OCI-M2 (cell line): ENCODE results near the gene CCDC92B.
"Not testable (repeated sequence)": the region's sequence is repeated elsewhere in the genome, so short reads cannot be mapped to it uniquely, and the experiment has no call there.

ENCODE experiments used
- DNase-seq: peaks from one replicate; lab custom pipeline; 2025; ENCODE audit not compliant: unreplicated experiment; lab: John Stamatoyannopoulos, UW

The CCDC92B gene

GRCh38 chr17:2691069-2691871, 58.2 kb downstream of the CCDC92B start:
- no peak for DNase-seq

DNA sequence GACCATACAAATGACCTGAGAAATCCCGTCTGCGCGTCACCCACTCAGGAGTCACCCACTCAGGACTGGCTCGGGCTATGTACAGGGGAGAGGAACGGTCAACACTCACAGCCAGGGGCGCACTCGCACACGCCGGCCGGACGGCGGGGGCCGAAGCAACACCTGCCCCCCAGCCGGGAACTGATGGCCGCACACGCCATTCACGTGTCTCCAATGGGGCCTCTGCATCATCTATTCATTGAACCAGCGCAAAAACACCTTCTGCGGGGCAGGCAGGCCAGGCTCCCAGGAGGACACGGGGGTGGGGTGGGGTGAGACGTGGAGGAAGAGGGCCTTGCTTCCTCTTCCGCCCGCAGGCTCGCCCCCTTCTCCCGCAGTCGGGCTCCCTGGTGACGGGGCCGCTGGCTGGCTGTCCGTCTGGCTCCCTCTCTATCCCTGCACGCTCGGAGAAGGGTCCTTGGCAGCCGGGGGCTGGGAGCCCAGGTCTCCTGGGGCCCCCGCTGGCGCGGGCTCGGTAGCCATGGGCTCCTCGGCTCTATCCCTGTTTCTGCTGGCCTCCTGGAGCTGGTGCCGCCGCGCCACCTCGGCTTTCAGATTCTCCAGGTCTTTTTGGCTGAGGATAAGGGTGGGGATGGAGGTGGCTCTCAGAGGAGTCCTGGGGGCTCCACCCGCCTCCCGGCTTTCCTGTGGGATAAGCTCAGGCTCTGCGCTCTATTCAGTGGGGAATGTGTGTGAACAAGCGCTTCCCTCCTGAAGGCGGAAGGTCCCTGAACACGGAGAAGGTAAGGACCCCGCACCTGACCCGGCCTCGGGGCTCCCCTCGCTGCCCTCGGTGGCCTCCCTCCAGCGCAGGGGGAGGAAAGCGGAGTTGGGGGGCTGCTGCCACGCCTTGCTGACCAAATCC, 59.0 kb downstream of the CCDC92B start:
- DNase-seq: no peak

DNA sequence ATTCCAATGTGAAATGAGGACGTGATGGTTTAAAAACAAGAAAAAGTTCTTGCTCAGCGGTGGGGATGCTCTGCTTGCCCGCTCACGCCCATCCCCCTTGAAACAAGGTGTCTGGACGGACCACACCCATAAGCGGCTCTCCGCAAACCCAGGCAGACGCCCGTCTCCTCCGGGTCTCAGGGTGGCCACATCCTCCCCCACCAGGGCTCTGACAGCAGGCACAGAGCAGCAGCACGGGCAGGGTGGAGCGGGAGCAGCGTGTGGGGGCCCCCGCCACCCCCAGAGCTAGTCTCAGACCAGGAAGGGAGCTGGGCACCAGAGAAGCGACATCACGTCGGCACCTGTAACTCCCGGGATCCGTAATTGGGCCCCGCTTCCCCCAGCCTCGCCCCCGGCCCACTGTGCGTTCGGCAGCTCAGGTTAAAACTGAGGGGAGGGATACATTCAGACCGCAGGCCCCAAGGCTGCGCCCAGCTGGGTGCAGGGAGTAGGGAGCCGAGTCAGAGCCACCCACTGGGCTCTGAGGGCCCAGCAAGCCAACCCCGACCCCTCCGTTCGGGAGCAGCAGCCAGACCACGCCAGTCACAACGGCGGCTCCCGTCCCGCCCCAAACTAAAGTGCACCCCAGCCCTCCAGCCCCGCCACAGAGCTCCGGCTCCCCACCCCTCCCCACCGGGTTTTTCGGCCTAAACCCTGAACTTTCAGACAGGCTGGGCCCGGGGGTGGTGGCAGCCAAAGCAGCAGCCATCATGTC, 59.9 kb downstream of the CCDC92B start:
- DNase-seq: no peak

DNA sequence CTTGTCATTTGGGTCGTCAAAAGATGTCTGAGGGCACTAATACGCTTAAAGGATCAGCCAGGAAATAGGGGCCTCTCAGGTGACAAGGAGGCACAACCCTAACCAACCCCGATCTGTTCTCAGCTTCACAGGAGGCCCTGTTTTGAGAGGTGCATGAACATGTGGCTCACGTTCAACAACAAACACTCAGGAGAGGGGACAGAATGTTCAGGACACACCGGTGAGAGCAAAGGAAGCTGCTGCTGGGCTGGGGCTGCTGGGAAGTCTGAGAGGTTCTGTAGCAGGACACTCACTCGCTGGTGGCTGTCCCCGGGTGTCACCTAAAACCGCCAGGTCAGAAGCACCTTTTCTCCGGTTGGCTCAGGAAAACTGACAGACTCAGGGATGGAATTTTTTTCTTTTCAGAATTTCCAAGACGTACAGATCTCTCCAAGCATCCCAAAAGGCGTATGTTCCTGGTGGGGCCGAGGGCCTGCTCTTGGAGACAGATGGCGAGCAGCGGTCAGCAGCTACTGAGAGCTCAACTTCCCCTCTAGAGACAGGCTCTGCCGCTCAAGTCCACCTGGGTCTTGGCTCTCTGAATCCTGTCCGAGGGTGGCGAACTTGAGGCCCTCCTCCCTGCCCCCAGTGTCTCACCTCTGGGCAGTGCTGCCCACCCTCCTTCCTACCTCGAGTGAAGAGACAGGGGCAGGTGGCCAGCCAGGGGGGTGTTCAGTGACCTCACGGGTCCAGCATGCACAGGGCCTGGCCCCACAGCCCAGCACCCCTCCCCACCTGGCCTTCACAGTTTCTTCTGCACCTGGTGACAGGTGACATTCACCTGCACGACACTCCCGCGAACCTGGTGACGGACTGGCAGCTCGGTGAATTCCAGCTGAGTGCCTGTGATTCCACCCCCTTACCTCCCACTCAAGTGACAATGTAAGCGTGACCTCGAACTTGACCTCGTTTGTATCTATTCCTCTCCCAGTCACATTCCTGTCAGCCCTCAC, 60.8 kb downstream of the CCDC92B start:
- no peak for DNase-seq

- DNase-seq: no peak
Observed at GRCh38 chr17:2687074-2687418, 62.4 kb downstream of the CCDC92B start.

- no peak for DNase-seq
Observed at GRCh38 chr17:2685696-2686095, 63.8 kb downstream of the CCDC92B start.

DNA sequence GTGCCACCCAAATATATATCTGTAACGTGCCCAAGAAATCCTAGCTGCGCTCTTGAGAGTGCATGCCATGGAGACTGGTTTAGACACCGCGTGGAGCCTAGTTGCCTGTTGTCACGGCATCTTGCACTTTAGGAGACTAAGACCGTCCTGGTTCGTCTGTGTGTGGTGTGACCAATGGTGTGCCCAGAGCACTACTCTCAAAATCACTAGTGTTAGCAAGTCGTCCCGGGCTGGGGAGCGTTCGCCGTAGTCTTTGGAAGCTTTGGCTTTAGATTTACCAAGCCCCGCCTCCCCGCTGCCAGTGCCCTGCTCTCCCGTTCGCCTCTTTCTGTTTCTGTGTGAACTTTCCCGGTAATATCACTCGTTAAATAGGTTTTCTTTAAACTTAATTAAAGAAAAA, 64.9 kb downstream of the CCDC92B start:
- no peak for DNase-seq

DNA sequence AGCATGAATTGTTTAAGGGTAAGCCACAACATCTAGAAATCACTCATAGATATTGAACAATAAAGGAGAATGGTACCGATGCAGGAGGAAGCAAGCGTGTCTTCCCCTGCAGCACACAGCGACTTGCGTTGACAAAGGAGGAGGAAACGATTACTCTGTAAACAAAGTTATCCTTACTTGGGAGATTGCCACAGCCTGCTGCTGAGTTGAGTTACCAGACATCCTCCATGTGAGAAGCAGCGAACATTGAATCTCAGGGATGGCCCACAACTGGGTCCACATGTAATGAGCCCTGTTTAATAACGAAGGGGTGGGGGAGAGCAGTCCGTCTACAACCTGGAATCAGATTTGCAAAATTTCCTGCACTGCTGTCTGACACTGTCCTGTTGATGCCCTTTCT, 65.5 kb downstream of the CCDC92B start:
- DNase-seq: no peak

DNA sequence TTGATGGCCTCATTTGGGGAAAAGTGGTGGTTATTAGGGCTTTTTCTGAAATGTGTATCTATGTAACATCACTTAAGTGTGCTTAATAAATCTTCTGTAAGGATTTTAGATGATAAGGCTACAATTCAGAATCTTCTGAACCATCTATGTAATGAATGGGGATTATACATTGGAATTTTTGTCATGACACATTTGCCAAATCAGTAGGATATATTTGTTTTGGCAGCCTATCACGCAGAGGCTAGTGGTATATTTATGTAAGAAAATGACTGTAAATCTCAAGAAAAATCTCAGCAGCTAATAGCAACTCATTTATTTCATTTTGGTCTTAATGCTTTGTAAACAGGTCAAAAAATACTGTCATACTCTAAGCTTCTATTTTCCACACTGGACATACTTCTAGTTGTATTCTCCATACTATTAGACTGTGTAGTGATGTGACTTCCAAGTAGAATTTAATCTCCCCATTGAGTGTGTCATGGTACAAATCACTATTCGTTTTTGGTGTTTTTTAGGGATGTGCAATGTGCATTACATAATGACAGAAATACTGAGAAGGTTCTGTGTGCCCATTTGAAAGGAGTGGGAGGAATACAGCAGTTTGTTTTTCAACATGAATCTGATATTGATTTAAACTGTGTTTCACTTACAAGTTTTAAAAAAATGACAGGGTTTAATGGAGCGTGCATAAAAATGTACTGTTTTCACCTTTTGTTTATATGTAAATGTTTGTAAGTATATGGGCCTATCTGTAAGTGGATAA, 67.1 kb downstream of the CCDC92B start:
- no peak for DNase-seq

- no peak for DNase-seq
Observed at GRCh38 chr17:2681650-2682049, 67.8 kb downstream of the CCDC92B start.

- DNase-seq: no peak
Observed at GRCh38 chr17:2680961-2681360, 68.5 kb downstream of the CCDC92B start.

GRCh38 chr17:2679247-2679646, 70.2 kb downstream of the CCDC92B start:
- not testable (repeated sequence) for DNase-seq
